Measurements from ENCODE around the gene CRYAA. TPM values are rescaled to one million over a fixed set of nuclear protein-coding genes. Genes with fewer than 3 reads are reported as not detected.
A peak's percentile ranks its signal among the peaks of the same experiment; 100 is the strongest.
"Not testable (repeated sequence)": the region's sequence is repeated elsewhere in the genome, so short reads cannot be mapped to it uniquely, and the experiment has no call there.

CRYAA gene
- total RNA-seq, 2 donors from 2014 or later, result not detected

- not testable (repeated sequence) for H3K36me3 Mint-ChIP-seq (ENCODE audit: low read depth); H3K9me3 Mint-ChIP-seq; H3K27me3 Mint-ChIP-seq; H3K4me1 Mint-ChIP-seq; H3K27ac Mint-ChIP-seq; ATAC-seq (replicated peaks); H3K4me3 Mint-ChIP-seq
Measured at GRCh38 chr21:43169230-43169886, 550 bp downstream of the CRYAA start.

GRCh38 chr21:43169891-43170290, 1.1 kb downstream of the CRYAA start:
- H3K27me3 Mint-ChIP-seq; ATAC-seq (replicated peaks); H3K36me3 Mint-ChIP-seq (ENCODE audit: low read depth): not testable (repeated sequence)

GRCh38 chr21:43172812-43173211, 4.0 kb downstream of the CRYAA start:
- H3K4me3 Mint-ChIP-seq, result not testable (repeated sequence)

More at GRCh38 chr21:43169891-43170290, 1.1 kb downstream of the CRYAA start:
- not testable (repeated sequence) for H3K4me1 Mint-ChIP-seq, H3K9me3 Mint-ChIP-seq, H3K27ac Mint-ChIP-seq, H3K4me3 Mint-ChIP-seq

GRCh38 chr21:43173438-43173837, 4.6 kb downstream of the CRYAA start:
- H3K36me3 Mint-ChIP-seq (ENCODE audit: low read depth); H3K27ac Mint-ChIP-seq; H3K4me1 Mint-ChIP-seq; ATAC-seq (replicated peaks); H3K4me3 Mint-ChIP-seq; H3K27me3 Mint-ChIP-seq; H3K9me3 Mint-ChIP-seq: not testable (repeated sequence)

More at GRCh38 chr21:43172812-43173211, 4.0 kb downstream of the CRYAA start:
- not testable (repeated sequence) for H3K27me3 Mint-ChIP-seq; H3K27ac Mint-ChIP-seq; H3K4me1 Mint-ChIP-seq; H3K9me3 Mint-ChIP-seq; H3K36me3 Mint-ChIP-seq (ENCODE audit: low read depth); ATAC-seq (replicated peaks)

GRCh38 chr21:43173930-43174329, 5.1 kb downstream of the CRYAA start:
- H3K9me3 Mint-ChIP-seq; H3K27me3 Mint-ChIP-seq; H3K27ac Mint-ChIP-seq; H3K4me1 Mint-ChIP-seq; ATAC-seq (replicated peaks); H3K4me3 Mint-ChIP-seq; H3K36me3 Mint-ChIP-seq (ENCODE audit: low read depth): not testable (repeated sequence)

- not testable (repeated sequence) for H3K4me1 Mint-ChIP-seq; H3K27ac Mint-ChIP-seq; H3K27me3 Mint-ChIP-seq; ATAC-seq (replicated peaks); H3K9me3 Mint-ChIP-seq; H3K4me3 Mint-ChIP-seq; H3K36me3 Mint-ChIP-seq (ENCODE audit: low read depth)
Measured at GRCh38 chr21:43174998-43175397, 6.2 kb downstream of the CRYAA start.

GRCh38 chr21:43176621-43177020, 7.8 kb downstream of the CRYAA start:
- not testable (repeated sequence) for H3K4me1 Mint-ChIP-seq; H3K9me3 Mint-ChIP-seq; H3K4me3 Mint-ChIP-seq; H3K36me3 Mint-ChIP-seq (ENCODE audit: low read depth); H3K27me3 Mint-ChIP-seq; H3K27ac Mint-ChIP-seq
- peak; percentile 84 for ATAC-seq (replicated peaks)

- not testable (repeated sequence) for H3K27ac Mint-ChIP-seq; H3K4me3 Mint-ChIP-seq; H3K4me1 Mint-ChIP-seq; H3K36me3 Mint-ChIP-seq (ENCODE audit: low read depth); H3K9me3 Mint-ChIP-seq; H3K27me3 Mint-ChIP-seq
- ATAC-seq (replicated peaks), result peak; percentile 90
Measured at GRCh38 chr21:43177043-43177906, 8.5 kb downstream of the CRYAA start.

- not testable (repeated sequence) for H3K27ac Mint-ChIP-seq; H3K36me3 Mint-ChIP-seq (ENCODE audit: low read depth); H3K4me3 Mint-ChIP-seq; H3K27me3 Mint-ChIP-seq; H3K9me3 Mint-ChIP-seq; H3K4me1 Mint-ChIP-seq; ATAC-seq (replicated peaks)
Measured at GRCh38 chr21:43178175-43178826, 9.5 kb downstream of the CRYAA start.

GRCh38 chr21:43181033-43181432, 12.2 kb downstream of the CRYAA start:
- H3K9me3 Mint-ChIP-seq; H3K4me3 Mint-ChIP-seq; ATAC-seq (replicated peaks); H3K27me3 Mint-ChIP-seq; H3K36me3 Mint-ChIP-seq (ENCODE audit: low read depth); H3K4me1 Mint-ChIP-seq; H3K27ac Mint-ChIP-seq: not testable (repeated sequence)

GRCh38 chr21:43187268-43187667, 18.5 kb downstream of the CRYAA start:
- not testable (repeated sequence) for H3K4me1 Mint-ChIP-seq; H3K36me3 Mint-ChIP-seq (ENCODE audit: low read depth); H3K9me3 Mint-ChIP-seq; H3K27me3 Mint-ChIP-seq; H3K27ac Mint-ChIP-seq; ATAC-seq (replicated peaks); H3K4me3 Mint-ChIP-seq

GRCh38 chr21:43187715-43188114, 18.9 kb downstream of the CRYAA start:
- no peak overlapping the region for H3K4me3 Mint-ChIP-seq
- H3K36me3 Mint-ChIP-seq (ENCODE audit: low read depth), result no peaks in the 10 kb centered on the region
- no peak for ATAC-seq (replicated peaks)
- peaks cover 6% of the 10 kb centered on the region for H3K27me3 Mint-ChIP-seq
- no peaks in the 10 kb centered on the region for H3K4me1 Mint-ChIP-seq
- H3K9me3 Mint-ChIP-seq, result no peaks in the 10 kb centered on the region
- no peak overlapping the region for H3K27ac Mint-ChIP-seq

- no peak for ATAC-seq (replicated peaks)
- peaks cover 10% of the 10 kb centered on the region for H3K27me3 Mint-ChIP-seq
- H3K4me3 Mint-ChIP-seq, result no peak overlapping the region
- no peaks in the 10 kb centered on the region for H3K4me1 Mint-ChIP-seq
- H3K36me3 Mint-ChIP-seq (ENCODE audit: low read depth), result no peaks in the 10 kb centered on the region
- no peaks in the 10 kb centered on the region for H3K9me3 Mint-ChIP-seq
- H3K27ac Mint-ChIP-seq, result no peak overlapping the region
Measured at GRCh38 chr21:43188181-43188580, 19.4 kb downstream of the CRYAA start.

GRCh38 chr21:43188592-43189210, 19.9 kb downstream of the CRYAA start:
- Mint-ChIP-seq H3K4me3 (no peak overlapping the region), H3K4me1 (no peaks in the 10 kb centered on the region), H3K9me3 (no peaks in the 10 kb centered on the region), H3K27me3 (peaks cover 12% of the 10 kb centered on the region), H3K27ac (no peak overlapping the region), H3K36me3 (ENCODE audit: low read depth) (no peaks in the 10 kb centered on the region)
- ATAC-seq (replicated peaks), result no peak
